Esophagus squamous epithelium (tissue), 4 donors: ENCODE measurements around the gene FER1L5.

Experiments used
- POLR2A ChIP-seq, 4 donors: fragments of 450-650 bp; IDR thresholded peaks; one replicate each; pipeline ENCODE4 v1.6.1; 2017; ENCODE audit warnings: antibody characterized with exemption in 4 of 4, mild to moderate bottlenecking in 4 of 4, moderate library complexity in 3 of 4
- TF ChIP-seq, protein P1 (sequence below), 6 experiments: fragments of 450-650 bp in 4 of 6; fragments of 200-600 bp in 2 of 6; sonication (generic) in 2 of 6; IDR thresholded peaks; one replicate each; pipeline ENCODE4 v1.5.1; 2016 to 2019; ENCODE audit warnings: antibody characterized with exemption in 6 of 6, mild to moderate bottlenecking in 4 of 6, moderate library complexity in 4 of 6

GRCh38 chr2:96594282-96594681 lies 48.3 kb upstream of the FER1L5 start:
- TF ChIP-seq, protein P1, sequence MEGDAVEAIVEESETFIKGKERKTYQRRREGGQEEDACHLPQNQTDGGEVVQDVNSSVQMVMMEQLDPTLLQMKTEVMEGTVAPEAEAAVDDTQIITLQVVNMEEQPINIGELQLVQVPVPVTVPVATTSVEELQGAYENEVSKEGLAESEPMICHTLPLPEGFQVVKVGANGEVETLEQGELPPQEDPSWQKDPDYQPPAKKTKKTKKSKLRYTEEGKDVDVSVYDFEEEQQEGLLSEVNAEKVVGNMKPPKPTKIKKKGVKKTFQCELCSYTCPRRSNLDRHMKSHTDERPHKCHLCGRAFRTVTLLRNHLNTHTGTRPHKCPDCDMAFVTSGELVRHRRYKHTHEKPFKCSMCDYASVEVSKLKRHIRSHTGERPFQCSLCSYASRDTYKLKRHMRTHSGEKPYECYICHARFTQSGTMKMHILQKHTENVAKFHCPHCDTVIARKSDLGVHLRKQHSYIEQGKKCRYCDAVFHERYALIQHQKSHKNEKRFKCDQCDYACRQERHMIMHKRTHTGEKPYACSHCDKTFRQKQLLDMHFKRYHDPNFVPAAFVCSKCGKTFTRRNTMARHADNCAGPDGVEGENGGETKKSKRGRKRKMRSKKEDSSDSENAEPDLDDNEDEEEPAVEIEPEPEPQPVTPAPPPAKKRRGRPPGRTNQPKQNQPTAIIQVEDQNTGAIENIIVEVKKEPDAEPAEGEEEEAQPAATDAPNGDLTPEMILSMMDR (IDR thresholded peaks at IDR 0.05), result no peak
- no peak for TF ChIP-seq POLR2A (IDR thresholded peaks at IDR 0.05)
